GM18511 (cell line): ENCODE results near the gene RECQL5.
"Not testable (repeated sequence)": the region's sequence is repeated elsewhere in the genome, so short reads cannot be mapped to it uniquely, and the experiment has no call there.

Experiments used
- ATAC-seq: cut with Tn5 transposase; IDR thresholded peaks from one replicate; pipeline ENCODE4 v1.9.1; 2021; ENCODE audit warnings: mild to moderate bottlenecking, moderate library complexity; ENCODE audit not compliant: unreplicated experiment

The RECQL5 gene

DNA sequence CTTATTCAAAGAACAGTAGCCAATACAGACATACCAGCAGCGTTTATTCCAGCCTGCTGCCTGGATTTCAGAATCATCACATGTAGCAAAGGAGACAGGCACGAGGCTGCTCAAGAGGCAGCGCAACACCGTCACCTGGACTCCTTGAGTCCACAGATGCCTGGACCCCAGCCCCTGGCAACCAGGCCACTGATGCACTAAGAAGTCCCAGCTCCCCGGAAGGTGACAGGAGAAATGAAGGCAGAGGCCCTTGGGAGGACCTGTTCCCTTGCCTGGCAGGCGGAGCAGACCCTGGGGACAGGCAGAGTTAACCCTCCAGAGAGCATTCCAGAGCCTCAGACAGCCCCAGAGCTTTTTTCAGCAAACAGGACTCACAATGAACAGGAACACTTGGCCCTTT, 17.3 kb downstream of the RECQL5 start:
- no peak for ATAC-seq

DNA sequence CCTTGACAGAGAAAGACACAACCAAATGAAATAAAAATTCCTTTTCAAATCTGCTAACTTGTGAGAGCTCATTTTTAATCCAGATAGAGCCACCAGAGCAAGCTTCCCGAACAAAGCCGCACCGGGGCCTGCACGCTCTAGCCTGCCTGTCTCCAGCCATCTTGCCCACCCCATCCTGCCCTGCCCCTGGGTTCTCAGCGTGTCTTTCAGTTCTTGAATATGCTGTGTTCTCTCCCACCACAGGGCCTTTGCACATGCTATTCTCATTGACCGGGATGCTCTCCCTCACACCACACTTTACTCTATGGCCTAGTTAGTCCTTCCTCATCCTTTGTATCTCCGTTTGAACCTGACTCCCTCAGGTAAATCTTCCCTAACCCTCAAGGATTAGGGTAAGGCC, 19.0 kb downstream of the RECQL5 start:
- no peak for ATAC-seq

DNA sequence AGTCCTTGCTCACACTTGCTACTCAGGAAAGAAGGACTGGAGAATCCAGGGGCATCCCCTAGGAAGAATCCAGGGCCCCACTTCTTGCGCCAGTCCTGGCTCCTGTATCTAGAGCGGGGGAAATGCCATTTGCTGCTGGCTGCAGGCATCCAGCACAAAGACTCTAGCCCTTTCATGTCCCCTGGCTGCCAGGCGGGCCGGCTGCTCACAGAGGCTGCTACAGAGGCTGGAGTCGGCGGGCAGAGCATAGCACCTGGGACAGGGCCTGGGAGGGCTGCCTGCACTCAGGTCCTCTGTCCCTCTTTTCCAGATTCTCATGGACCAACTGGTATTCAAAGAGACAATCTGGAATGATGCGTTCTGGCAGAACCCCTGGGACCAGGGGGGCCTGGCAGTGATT, 19.9 kb downstream of the RECQL5 start:
- ATAC-seq, result no peak

DNA sequence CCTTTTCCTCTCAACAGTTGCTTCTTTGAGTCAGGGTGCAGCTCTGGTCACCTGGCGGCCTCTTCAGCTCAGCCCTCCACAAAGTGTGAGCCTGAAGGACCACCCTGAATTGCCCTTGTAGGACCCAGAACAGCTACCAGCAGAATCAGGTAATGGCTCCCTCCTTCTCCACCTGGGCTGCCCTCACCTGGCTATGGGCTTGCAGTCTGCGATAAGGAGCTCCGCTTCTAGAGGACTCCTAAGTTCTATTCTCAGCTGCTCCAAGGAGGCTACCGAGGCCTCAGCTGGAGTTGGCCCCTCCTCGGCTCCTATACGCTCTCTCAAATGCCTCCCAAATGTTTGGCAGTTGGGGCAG, 20.3 kb downstream of the RECQL5 start:
- no peak for ATAC-seq

DNA sequence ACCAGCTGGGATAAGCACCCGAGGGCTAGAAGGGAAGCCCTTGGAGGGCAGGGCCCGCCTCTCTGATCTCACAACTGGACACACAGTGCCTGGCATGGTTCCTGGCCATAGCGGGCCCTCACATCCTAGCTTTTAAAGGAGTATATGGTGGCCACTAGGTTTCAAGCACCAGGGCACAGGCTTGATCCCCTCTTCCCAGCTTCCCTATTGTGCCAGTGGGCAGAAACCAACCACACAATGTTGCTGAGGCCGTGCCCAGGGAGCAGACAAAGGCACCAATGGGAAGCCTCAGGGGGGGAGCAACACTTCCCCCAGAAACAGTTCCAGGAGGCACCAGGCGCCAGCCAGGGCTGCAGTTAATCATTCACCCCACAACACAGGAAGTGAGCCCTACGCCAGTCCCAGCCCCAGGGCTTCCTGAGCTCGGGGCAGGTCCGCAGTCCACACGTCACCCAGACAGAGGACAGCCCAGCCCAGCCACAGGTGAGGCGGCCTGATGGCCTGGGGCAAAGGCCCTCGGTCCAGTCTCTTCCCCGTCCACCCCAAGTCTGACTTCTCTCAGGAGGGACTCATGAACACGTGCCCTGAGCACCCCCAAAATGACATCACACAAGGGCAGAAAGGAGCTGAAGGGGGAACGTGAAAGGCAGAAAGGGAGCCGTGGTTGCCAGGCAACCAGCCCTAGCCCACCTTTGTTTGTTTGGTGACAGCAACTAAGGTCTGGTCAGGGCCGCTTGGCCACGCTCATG, 20.9 kb downstream of the RECQL5 start:
- peak; percentile 95 for ATAC-seq

DNA sequence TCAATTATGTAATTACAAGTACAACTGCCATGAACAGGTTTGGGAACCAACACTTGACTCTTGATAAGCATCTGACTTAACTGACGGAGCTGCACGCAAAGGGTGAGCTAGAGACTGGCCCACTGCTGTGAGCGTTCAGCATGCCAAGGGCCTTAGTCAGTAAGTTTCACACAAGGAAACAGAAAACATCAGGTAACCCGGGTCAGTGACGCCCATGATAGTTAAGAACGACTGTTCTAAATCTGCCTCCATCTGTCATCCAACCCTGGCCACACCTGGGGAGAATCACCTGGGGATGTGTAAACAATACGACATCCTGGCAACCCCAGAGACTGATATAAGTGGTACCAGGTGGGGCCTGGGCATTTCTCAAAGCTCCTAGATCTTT, 21.5 kb downstream of the RECQL5 start:
- peak; percentile 13 for ATAC-seq

DNA sequence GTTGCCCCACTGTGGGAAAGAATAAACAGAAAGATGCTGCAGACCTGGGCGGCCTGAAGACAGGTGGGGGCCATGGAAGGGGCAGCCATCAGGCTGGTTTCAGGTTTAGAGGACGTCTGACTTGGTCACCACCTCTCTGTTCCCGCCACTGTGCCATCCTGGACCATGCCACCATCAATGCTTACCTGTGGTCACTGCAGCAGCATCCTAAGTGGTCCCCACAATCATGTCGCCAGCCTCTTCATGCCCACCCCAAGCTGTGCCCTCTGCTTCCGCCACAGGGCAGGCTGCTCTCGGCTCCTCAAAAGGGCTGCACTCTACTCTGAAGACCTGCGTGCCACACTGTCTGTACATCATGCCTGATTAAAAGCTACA, 23.3 kb downstream of the RECQL5 start:
- no peak for ATAC-seq

DNA sequence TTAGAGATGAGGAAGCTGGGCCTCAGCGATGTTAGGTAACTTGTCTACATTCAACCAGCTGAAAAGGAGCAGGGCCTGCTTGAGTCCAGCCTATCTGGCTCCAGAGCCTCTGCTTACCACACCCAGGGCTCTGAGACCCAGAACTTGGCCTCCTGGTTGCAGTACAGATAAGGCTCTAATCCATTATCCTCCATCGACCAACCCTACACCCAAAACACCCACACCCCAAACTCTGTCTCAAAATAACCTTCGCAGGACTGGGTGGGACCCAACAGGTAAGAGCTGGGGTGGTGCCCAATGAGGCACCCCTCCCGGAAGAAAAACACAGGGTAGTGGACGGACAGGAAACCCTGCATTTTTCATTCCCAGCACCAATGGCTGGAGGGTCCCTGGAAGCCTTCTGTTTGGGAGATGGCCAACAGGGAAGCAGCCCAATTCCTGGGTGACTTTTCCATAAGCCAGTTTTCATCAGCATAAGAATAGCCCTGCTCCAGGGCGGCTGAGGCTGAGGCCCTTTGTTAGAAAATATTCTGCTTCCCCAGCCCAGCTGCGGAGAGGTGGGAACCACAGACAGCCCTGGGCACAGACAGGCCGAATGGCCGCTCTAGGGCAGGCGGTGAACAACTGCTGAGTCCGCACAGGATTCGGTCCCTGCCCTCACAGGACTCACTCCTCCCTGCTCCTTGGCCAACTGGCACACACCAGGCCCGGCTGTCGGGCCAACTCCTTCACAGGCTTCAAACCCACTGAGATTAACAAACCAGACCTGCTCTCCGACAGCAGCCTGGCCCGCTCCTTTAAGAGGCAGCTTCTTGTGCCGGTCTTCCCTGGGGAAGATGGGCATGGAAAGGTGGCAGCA, 23.9 kb downstream of the RECQL5 start:
- ATAC-seq, result no peak

DNA sequence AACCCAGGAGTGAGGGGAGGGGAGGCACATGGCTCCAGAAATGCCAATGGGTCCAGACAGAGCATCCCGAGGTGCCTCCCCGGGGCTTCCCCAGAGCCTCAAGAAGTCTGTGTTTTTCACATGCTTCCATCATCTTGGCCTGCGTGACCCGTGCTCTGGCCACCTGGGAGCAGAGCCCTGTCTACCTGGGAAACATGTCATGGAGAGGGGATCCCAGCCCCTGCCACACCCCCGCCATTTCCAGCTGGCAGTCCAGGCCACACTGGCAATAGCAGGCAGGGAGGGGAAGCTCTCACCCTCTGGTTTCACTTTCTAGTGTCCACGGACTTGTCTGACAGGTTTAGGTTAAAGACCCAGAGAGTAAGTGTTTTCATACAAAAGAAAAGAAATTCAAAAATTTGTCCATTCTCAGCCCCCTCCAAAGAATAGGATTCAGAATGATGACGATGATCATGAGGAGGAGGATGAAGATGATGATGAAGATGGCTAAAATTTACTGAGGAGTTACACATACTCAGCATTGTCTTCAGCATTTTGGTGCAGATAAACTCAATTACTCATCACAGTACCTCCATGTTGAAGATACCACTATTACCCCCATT, 24.7 kb downstream of the RECQL5 start:
- no peak for ATAC-seq

DNA sequence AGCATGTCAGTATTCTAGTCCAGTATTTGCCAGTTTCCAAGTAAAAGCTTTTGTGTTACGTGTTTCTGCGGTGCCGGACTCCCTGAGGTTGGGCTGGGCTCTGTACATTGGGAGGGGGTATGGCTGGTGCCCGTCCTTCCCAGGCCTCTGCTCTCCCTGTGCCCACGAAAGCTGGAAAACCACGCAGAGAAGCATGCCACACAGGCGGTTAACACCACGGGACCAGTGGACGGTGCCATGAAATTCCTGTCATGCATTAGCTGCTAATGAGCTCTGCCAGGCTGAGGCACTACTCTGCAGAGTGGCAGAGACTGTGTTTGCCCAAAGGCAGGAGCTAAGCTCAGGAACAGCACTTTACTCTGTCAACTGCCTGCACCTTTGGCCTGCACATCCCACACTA, 25.6 kb downstream of the RECQL5 start:
- no peak for ATAC-seq

DNA sequence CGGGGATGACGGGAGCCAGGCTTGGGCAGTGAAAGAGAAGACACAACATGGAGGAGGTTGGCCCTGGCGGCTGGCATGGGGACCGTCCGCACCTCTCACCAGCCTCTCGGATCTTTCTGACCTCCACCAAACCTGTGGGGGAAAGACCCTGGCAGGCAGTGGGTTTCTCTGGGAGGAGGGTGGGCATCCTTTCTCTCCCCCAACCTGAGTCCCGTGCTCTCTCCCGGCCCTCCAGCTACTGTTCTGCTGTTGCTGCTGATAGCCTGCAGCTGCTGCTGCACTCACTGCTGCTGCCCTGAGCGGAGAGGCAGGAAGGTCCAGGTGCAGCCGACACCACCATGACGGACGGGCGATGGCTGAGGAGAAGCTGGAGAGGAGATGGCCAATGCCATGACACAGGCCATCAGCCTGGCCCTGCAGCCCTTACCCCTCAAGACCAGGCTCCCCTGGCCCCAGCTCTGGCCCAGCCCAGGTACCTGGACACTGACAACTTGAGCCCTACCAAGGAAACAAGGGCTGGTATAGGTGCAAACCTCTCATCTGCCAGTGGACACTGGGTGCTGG, 26.3 kb downstream of the RECQL5 start:
- no peak for ATAC-seq

DNA sequence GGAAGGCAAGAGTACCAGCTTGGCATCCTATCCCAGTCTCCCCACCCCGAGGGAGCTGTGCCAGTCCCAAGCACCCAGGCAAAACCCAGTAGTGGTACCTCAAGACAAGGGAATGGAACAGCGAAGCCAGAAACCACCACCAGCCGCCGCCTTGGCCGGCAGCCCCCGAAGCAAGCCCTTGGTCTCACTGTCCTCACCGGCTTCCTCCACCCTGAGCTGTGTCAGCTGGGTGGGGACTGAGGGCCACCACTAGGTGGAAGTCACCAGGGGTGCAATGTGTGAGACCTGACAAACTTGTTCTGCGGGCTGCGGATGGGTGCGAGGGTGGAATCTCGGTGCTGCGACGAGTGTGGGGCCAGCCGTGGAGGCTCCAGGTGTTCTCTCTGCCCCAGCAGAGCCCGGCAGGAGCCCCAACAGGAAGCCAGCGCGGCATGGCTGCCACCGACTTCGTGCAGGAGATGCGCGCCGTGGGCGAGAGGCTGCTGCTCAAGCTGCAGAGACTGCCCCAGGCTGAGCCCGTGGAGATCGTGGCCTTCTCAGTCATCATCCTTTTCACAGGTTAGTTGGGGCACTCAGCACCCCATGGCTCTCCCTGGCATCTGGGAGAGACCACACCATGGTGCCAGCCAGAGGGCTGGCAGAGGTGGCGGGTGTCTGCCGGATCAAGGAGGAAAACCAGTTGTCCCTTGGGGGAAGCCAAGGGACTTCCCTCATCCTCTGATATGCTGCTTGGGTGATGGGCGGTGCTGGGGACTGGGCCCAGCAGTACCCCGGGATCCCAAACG, 27.0 kb downstream of the RECQL5 start:
- ATAC-seq, result no peak

DNA sequence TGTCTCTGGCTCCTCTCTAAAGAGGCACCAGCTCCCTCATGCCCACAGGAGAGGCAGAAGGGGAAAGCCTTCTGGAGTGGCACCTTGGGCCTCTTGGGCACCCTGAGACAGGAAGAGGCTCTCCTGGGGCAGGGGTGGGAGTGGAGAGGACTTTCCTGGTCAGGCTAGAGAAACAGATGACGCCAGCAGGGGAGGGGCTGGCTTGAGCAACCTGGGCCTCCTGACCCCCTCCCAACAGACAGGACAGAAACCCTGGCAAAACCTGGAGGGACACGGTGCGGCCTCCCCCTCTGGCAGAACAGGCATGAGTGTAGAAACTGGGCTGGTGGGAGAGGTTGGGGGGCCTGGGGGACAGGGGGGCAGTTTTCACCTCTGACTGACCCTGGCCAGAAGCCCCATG, 27.6 kb downstream of the RECQL5 start:
- no peak for ATAC-seq

DNA sequence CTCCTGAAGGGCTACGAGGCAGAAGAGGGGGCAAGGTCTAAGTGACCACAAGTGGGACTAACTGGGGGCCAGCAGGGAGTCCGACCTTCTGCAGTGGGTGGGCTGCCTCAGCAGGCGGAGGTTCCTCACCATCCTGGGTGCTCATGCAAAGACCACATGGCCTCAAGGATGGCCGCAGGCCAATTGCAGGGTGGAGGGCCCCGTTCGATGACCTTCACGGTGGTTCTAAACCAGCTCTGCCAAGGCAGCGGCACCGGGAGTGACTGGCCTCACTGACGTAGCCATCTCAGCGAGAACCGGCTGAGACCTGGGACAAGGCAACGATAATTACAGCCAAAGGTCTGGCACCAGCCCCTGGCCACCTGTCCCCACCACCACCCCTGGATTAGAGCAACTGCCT, 28.1 kb downstream of the RECQL5 start:
- no peak for ATAC-seq

DNA sequence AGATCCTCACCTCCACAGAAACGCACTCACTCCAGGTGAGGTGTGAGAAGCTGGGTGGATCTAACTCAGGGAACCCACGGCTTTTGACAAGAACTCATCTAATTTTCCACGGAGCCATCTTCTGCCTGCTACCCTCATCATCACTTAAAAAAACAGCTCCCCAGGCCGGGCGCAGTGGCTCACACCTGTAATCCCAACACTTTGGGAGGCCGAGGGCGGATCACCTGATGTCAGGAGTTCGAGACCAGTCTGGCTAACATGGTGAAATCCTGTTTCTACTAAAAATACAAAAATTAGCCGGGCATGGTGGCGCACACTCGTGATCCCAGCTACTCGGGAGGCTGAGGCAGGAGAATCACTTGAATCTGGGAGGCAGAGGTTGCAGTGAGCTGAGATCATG, 28.9 kb downstream of the RECQL5 start:
- ATAC-seq, result not testable (repeated sequence)

DNA sequence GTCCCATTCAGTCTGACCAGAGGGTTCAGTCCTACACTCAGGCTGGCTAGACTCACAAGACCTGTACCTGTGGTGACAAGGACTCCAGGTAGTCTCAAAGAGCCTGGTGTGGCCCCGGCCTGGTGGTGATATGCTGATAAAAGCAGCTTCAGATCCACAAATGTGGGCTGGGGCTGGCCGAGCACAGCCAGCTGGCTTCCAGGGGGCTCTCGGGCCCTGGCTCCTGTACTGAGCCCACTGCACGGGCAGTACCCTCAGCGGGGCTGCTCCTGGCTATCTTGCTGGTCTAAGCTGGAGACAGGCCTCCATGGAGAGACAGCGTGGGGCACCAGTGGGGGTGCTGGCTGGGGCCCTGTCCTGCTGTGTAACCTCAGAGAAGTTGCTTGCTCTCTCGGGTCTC, 29.4 kb downstream of the RECQL5 start:
- ATAC-seq, result no peak

DNA sequence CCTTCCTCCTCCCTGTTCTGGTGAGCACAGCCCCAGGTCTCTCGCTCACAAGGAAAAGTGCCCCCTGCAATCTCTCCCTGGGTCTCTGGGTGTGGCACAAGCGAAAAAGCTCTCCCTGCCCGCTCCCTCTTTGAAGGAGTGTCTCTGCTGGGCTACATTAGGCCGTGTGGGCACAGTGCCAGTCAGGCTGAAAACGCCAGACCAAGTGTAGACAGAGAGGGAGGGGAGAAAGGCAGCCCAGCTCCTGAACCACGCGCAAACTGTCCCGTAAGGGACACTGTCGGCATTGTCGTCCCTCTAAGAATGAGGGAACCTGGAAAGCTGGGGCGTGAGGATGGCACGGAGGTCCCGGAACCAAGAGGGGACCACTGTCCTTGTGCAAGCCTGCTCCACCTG, 29.8 kb downstream of the RECQL5 start:
- no peak for ATAC-seq

DNA sequence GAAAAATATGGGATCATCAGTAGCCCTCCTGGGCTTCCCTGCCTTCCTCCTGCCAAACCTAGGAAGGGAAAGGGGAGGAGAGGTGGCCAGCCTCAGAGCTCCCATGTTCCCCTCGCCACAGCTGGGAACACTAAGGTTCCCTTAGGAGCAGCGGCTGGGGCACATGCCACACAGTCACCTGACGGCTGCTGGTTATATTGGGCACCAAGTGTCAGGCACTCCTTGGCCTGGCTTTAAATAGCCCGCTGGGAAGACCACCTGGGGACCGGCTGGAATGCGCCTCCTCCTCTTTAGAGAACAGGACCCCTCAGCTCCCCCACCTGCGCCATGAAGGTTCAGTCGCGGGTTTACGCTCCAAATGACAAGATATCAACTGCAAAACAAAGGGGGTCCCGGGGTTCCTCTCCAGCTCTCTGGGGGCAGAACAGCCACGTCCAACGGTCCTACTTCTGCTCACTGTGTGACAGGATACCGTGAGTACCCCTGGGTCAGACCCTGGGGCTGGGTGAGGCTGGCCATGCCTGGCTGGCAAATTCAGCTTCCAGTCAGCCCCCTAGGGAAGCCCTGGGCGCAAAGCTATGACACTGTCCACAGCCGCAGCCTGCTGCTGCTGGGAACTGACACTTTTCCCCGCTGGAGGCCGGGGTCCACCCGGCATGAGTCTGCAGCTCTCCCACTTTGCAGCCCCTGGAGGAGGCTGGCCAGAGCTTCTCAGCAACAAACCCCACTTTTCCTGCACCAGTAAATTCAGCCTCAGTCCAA, 30.4 kb downstream of the RECQL5 start:
- ATAC-seq, result no peak

DNA sequence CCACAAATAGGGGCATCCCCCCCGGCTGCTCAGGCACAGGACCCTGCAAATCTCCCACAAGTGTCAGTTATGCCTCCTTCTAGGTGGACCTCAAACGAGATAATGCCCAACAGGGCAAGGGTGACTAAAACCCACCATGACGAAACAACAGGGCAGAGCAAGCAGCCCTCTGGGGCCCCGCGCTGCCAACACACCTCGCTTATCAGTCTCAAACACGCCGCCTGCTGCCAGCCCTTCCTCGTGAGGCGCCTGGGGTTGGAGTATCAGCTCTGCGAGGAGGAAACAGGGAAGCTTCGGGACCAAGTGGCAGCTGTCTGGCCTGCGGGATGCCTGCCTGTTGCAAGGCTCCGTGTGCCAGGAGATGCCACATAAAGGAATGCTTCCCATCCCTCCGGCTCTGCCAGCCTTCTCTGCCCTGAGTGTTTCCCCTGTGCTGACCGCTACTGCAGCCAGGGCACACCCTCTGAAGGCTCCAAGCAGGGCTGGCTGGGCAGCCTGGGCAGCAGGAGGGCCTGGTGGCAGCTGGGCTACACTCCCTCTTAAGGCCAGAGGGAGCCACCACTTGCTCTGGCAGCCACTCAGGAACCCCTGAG, 31.2 kb downstream of the RECQL5 start:
- no peak for ATAC-seq
